Stimulated activated CD8-positive, alpha-beta memory T cell treated with anti-CD3 and anti-CD28 coated beads, Interleukin-15, amount 100 ng/mL, for 4 hours (primary cell): ENCODE measurements around the gene C12orf54.
"Not testable (repeated sequence)": the region's sequence is repeated elsewhere in the genome, so short reads cannot be mapped to it uniquely, and the experiment has no call there.

Source experiments
- DNase-seq, 2 donors: peaks; one replicate each; pipeline ENCODE4 v3.0.0-alpha.2; 2020; ENCODE audit warnings: low read depth in 2 of 2

Gene C12orf54

DNA sequence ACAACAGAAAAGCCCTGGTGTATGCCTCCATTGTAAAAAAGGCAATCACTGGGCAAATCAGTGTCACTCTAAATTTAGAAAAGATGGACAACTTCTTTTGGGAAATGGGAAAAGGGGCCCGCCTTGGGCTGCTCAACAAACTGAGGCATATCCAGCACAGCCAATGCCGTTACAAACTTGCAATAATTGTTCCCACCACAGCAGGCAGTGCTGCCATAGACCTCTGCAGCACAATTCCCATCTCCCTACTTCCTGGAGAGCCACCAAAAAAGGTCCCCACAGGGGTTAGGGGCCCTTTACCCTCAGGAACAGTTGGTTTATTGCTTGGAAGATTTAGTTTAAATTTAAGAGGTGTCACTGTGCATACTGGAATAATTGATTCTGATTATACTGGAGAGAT is 26.7 kb downstream of the C12orf54 start:
- DNase-seq = no peak

DNA sequence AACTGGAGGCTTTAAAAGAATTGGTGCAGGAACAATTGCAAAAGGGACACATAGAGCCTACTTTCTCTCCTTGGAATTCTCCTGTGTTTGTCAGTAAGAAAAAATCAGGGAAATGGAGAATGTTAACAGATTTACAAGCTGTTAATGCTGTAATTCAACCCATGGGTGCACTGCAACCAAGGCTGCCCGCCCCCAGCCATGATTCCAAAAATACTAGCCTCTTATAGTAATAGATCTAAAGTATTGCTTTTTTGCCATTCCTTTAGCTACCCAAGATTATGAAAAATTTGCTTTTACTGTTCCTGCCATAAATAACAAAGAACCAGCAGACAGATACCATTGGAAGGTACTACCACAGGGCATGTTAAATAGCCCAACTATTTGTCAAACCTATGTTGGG is 27.8 kb downstream of the C12orf54 start:
- no peak for DNase-seq

GRCh38 chr12:48512855-48513254 is 30.6 kb downstream of the C12orf54 start:
- DNase-seq = no peak

- DNase-seq = no peak
Measured at GRCh38 chr12:48514728-48515127, 32.4 kb downstream of the C12orf54 start.

GRCh38 chr12:48520381-48520780 is 38.1 kb downstream of the C12orf54 start:
- not testable (repeated sequence) for DNase-seq

GRCh38 chr12:48525332-48525731 is 43.0 kb downstream of the C12orf54 start, which contains the start of gene OR8S1:
TSS of gene OR8S1 (plus strand) at chr12:48525632. CDS start at chr12:48525632, 0 bp downstream.
- no peak for DNase-seq

- no peak for DNase-seq
Measured at GRCh38 chr12:48527891-48528670, 45.8 kb downstream of the C12orf54 start.

GRCh38 chr12:48532601-48533000 is 50.3 kb downstream of the C12orf54 start:
- no peak for DNase-seq

DNA sequence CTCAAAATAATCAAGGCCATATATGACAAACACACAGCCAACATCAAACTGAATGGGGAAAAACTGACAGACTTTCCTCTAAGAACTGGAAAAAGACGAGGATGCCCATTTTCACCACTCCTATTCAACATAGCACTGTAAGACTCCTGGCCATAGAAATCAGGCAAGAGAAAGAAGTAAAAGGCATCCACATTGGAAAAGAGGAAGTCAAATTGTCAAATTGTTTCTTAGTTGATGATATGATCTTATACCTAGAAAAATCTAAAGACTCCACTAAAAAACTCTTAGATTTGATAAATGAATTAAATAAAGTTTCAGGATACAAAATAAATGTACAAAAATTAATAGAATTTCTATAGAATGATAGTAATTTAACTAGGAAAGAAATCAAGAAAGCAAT is 54.3 kb downstream of the C12orf54 start:
- DNase-seq = no peak

DNA sequence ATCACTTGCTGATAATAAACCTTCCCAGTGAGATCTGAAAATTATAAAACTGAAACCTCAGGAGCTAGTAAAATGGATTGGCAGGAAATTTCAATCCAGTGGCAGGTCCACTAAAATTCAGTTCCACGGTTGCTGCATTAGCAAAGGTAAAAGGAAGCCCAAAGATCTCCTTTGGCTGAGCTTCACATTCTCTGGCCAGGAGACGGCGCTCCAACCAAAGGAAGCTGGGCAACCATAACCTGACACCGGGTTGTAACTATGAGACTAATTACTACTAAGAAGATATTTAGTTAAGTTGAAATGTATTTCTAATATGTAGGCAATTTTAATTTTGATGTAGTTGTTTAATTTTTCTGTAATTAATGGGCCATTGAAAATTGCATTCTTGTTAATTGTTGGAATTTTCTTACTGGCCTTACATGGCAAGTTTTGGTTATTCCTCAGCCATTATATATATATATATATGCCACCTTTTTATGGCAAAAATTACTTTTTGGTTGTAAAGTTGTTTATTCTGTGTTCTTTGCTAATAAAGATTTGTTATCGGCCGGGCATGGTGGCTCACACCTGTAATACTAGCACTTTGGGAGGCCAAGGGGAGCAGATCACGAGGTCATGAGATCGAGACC is 60.1 kb downstream of the C12orf54 start:
- DNase-seq = no peak

- no peak for DNase-seq
Measured at GRCh38 chr12:48545833-48546469, 63.7 kb downstream of the C12orf54 start.
